K562 (cell line): ENCODE results near the gene DYRK1A. TPM values are rescaled to one million over a fixed set of nuclear protein-coding genes. Genes with fewer than 3 reads are reported as not detected.

Source experiments
- BRCA1 ChIP-seq, 2 experiments: fragments of 450-650 bp in 1 of 2; sonication (generic) in 1 of 2; formaldehyde crosslinking in 1 of 2; IDR thresholded peaks; 2 replicates each; pipeline versions ENCODE4 v1.5.0 to v1.6.1; 2017 to 2020; ENCODE audit warnings: mild to moderate bottlenecking in 1 of 2, missing genetic modification reagents in 1 of 2
- CBX8 ChIP-seq: fragments of 200-600 bp; sonication (generic); IDR thresholded peaks from 2 replicates; pipeline ENCODE4 v1.6.1; 2012; ENCODE audit warnings: borderline replicate concordance, mixed run types, low read depth, mild to moderate bottlenecking, moderate library complexity, mixed read lengths, low read length, control low read depth, inconsistent platforms; ENCODE audit not compliant: poor library complexity, severe bottlenecking; ENCODE audit errors: extremely low read depth
- COPS2 ChIP-seq: fragments of 450-650 bp; conservative IDR thresholded peaks from 2 replicates; pipeline ENCODE4 v1.6.1; 2016; ENCODE audit warnings: mild to moderate bottlenecking, moderate library complexity
- ELF1 ChIP-seq: fragments of 200-800 bp; sonication (Bioruptor generic); IDR thresholded peaks from 2 replicates; pipeline ENCODE4 v1.6.1; 2016; ENCODE audit warnings: missing genetic modification characterization, missing compliant biosample characterization
- EZH2 ChIP-seq: IDR thresholded peaks from 2 replicates; pipeline ENCODE4 v1.6.1; 2012; ENCODE audit warnings: low read depth, mild to moderate bottlenecking, inconsistent platforms, low read length, borderline replicate concordance
- GABPB2 ChIP-seq: fragments of 250-450 bp; sonication (Bioruptor Pico); conservative IDR thresholded peaks from 2 replicates; pipeline ENCODE4 v1.5.1; 2021; ENCODE audit warnings: mild to moderate bottlenecking
- ILK ChIP-seq: fragments of 450-650 bp; IDR thresholded peaks from 2 replicates; pipeline ENCODE4 v1.6.1; 2016; ENCODE audit warnings: missing genetic modification characterization, low read depth, mild to moderate bottlenecking, missing compliant biosample characterization, moderate library complexity, borderline replicate concordance
- MBD2 ChIP-seq: sonication (generic); IDR thresholded peaks from 2 replicates; pipeline ENCODE4 v1.6.1; 2016; ENCODE audit warnings: low read depth, borderline replicate concordance
- MEF2A ChIP-seq: IDR thresholded peaks from 2 replicates; pipeline ENCODE4 v1.6.1; 2011; ENCODE audit warnings: low read depth, mild to moderate bottlenecking, low read length, moderate library complexity; ENCODE audit not compliant: control insufficient read depth
- SMARCA4 ChIP-seq: fragments of 450-650 bp; IDR thresholded peaks from 2 replicates; pipeline ENCODE4 v1.6.1; 2016
- ZFP30 ChIP-seq: fragments of 250-450 bp; sonication (Bioruptor Pico); IDR thresholded peaks from 2 replicates; pipeline ENCODE4 v1.8.0; 2022; ENCODE audit warnings: moderate library complexity, mild to moderate bottlenecking, inconsistent platforms, borderline replicate concordance
- ZNF699 ChIP-seq: fragments of 250-450 bp; sonication (Bioruptor Pico); IDR thresholded peaks from 2 replicates; pipeline ENCODE4 v1.8.0; 2021; ENCODE audit warnings: mild to moderate bottlenecking, moderate library complexity; ENCODE audit not compliant: insufficient replicate concordance
- polyA plus RNA-seq, 8 experiments: library from polyadenylated mRNA; depleted of rRNA in 4 of 8; stranded (reverse) in 5 of 8; unstranded in 3 of 8; fragments of >200 nt; fragmentation: Nextera tagmentation in 2 of 8; fragmentation: Illumina TruSeq in 1 of 8; extraction: Ambion mirVana in 2 of 8; extraction: Trizol in 1 of 8; gene quantifications; 2 replicates each; pipeline versions ENCODE4 v1.2.1 to v1.2.3, GENCODE V29; 2011 to 2014; ENCODE audit warnings: inconsistent platforms in 1 of 8, missing spikeins in 1 of 8
- total RNA-seq, 7 experiments: library from RNA; depleted of rRNA in 6 of 7; stranded (reverse); fragments of >200 nt in 6 of 7; fragmentation: Illumina TruSeq in 2 of 7; extraction: Trizol in 2 of 7; gene quantifications; 2 replicates each; pipeline versions ENCODE4 v1.2.1 to v1.2.3, GENCODE V29; 2011 to 2021; ENCODE audit warnings: low replicate concordance in 1 of 7
- TF ChIP-seq, protein P1 (sequence below), 2 experiments: fragments of 450-650 bp in 1 of 2; IDR thresholded peaks; 2 replicates each; pipeline ENCODE4 v1.6.1; 2011 to 2017; ENCODE audit warnings: low read depth in 2 of 2, antibody characterized with exemption in 1 of 2, borderline replicate concordance in 1 of 2, low read length in 1 of 2, mild to moderate bottlenecking in 1 of 2, mixed read lengths in 1 of 2; ENCODE audit not compliant: control insufficient read depth in 1 of 2
- TF ChIP-seq, protein P2 (sequence below): sonication (generic); formaldehyde crosslinking; IDR thresholded peaks from 2 replicates; pipeline ENCODE4 v1.8.1; 2022; ENCODE audit warnings: missing genetic modification reagents
- TF ChIP-seq, protein P3 (sequence below), 2 experiments: fragments of 450-650 bp in 1 of 2; sonication (generic) in 1 of 2; formaldehyde crosslinking; conservative IDR thresholded peaks; 2 replicates each; pipeline versions ENCODE4 v1.4.0 to v1.8.1; 2020 to 2022; ENCODE audit warnings: mild to moderate bottlenecking in 1 of 2, missing genetic modification reagents in 1 of 2
- TF ChIP-seq, protein P4 (sequence below): fragments of 250-450 bp; sonication (Bioruptor Pico); IDR thresholded peaks from 2 replicates; pipeline ENCODE4 v1.4.0; 2020
- TF ChIP-seq, protein P5 (sequence below): sonication (generic); formaldehyde crosslinking; IDR thresholded peaks from 2 replicates; pipeline ENCODE4 v1.8.1; 2023; ENCODE audit warnings: mild to moderate bottlenecking, missing genetic modification reagents, moderate library complexity

The DYRK1A gene
- total and polyA plus RNA-seq, 9 of the 15 experiments (the other 6 are each of a cell fraction or from before 2014, with no cell fraction given) = 3.7 to 64.8 (median 42.3) TPM

DNA sequence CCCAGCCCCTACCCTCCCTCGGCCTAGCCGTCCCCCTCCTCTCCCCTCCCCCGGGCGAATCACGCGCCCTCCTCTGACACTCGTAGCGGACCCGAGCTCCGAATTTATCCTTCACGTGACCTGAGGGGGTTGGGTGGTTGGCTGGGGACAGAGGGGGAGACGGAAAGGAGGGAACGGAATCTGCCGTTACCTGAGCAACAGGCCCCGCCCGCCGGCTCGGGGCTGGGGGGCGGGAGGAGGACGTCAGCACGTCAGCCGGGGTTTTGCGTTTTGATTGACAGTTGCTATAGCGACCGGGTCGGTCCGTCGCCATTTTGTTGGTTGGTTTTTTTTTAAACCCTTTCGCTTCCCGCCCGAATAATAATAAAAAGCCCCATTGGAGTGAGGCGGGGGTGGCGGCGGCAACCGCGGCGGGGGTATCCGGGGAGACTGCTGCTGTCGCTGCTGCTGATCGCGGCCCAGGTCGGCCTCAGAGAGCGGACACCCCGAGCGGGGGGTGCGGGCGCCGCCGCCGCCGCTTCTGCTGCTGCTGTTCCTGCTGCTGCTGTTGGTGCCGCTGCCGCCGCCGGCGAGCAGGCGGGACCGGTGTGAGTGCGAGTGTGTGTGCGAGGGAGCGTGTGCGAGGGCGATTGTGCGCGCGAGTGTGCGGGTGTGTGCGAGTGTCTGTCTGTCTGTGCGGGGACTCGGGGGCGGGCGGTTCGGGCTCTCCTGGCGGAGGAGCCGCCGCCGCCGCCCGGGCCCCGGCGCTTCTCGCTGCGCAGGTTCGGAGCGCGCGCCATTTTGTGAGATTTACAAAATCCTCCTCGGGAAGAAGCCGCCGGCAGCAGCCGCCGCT is at the start of gene DYRK1A (continued):
- TF ChIP-seq, protein P1, sequence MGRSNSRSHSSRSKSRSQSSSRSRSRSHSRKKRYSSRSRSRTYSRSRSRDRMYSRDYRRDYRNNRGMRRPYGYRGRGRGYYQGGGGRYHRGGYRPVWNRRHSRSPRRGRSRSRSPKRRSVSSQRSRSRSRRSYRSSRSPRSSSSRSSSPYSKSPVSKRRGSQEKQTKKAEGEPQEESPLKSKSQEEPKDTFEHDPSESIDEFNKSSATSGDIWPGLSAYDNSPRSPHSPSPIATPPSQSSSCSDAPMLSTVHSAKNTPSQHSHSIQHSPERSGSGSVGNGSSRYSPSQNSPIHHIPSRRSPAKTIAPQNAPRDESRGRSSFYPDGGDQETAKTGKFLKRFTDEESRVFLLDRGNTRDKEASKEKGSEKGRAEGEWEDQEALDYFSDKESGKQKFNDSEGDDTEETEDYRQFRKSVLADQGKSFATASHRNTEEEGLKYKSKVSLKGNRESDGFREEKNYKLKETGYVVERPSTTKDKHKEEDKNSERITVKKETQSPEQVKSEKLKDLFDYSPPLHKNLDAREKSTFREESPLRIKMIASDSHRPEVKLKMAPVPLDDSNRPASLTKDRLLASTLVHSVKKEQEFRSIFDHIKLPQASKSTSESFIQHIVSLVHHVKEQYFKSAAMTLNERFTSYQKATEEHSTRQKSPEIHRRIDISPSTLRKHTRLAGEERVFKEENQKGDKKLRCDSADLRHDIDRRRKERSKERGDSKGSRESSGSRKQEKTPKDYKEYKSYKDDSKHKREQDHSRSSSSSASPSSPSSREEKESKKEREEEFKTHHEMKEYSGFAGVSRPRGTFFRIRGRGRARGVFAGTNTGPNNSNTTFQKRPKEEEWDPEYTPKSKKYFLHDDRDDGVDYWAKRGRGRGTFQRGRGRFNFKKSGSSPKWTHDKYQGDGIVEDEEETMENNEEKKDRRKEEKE (IDR thresholded peaks at IDR 0.05; ENCODE audit: borderline replicate concordance in 1 of 2, control insufficient read depth in 1 of 2, low read depth in 2 of 2, low read length in 1 of 2) = no peak
- no peak for TF ChIP-seq ZFP30 (CRISPR knock-in tag)
- TF ChIP-seq MEF2A = no peak
- TF ChIP-seq, protein P2, sequence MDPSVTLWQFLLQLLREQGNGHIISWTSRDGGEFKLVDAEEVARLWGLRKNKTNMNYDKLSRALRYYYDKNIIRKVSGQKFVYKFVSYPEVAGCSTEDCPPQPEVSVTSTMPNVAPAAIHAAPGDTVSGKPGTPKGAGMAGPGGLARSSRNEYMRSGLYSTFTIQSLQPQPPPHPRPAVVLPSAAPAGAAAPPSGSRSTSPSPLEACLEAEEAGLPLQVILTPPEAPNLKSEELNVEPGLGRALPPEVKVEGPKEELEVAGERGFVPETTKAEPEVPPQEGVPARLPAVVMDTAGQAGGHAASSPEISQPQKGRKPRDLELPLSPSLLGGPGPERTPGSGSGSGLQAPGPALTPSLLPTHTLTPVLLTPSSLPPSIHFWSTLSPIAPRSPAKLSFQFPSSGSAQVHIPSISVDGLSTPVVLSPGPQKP (CRISPR knock-in tag) = no peak
- TF ChIP-seq CBX8 = no peak
- TF ChIP-seq ZNF699 = no peak
- TF ChIP-seq ILK (tag) = no peak
- no peak for TF ChIP-seq COPS2
- no peak for TF ChIP-seq GABPB2 (CRISPR knock-in tag)
- TF ChIP-seq ELF1 (tag) = no peak
- TF ChIP-seq SMARCA4 = no peak
- TF ChIP-seq, protein P3, sequence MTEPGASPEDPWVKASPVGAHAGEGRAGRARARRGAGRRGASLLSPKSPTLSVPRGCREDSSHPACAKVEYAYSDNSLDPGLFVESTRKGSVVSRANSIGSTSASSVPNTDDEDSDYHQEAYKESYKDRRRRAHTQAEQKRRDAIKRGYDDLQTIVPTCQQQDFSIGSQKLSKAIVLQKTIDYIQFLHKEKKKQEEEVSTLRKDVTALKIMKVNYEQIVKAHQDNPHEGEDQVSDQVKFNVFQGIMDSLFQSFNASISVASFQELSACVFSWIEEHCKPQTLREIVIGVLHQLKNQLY (CRISPR knock-in tag; conservative IDR thresholded peaks at IDR 0.05) = no peak
- TF ChIP-seq, protein P4, sequence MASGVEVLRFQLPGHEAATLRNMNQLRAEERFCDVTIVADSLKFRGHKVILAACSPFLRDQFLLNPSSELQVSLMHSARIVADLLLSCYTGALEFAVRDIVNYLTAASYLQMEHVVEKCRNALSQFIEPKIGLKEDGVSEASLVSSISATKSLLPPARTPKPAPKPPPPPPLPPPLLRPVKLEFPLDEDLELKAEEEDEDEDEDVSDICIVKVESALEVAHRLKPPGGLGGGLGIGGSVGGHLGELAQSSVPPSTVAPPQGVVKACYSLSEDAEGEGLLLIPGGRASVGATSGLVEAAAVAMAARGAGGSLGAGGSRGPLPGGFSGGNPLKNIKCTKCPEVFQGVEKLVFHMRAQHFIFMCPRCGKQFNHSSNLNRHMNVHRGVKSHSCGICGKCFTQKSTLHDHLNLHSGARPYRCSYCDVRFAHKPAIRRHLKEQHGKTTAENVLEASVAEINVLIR = peak; percentile 65
- TF ChIP-seq, protein P5, sequence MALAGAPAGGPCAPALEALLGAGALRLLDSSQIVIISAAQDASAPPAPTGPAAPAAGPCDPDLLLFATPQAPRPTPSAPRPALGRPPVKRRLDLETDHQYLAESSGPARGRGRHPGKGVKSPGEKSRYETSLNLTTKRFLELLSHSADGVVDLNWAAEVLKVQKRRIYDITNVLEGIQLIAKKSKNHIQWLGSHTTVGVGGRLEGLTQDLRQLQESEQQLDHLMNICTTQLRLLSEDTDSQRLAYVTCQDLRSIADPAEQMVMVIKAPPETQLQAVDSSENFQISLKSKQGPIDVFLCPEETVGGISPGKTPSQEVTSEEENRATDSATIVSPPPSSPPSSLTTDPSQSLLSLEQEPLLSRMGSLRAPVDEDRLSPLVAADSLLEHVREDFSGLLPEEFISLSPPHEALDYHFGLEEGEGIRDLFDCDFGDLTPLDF (CRISPR knock-in tag) = peak; percentile 92
- TF ChIP-seq EZH2 = no peak
- no peak for TF ChIP-seq MBD2
- TF ChIP-seq BRCA1 (IDR thresholded peaks at IDR 0.05) = no peak
- 0 out of 2 replicates have a peak, but pooled peaks have one; percentile 63 for TF ChIP-seq BRCA1 (CRISPR knock-in tag; IDR thresholded peaks at IDR 0.05)
